ENCODE data around the gene ACHE.

The ACHE gene

GRCh38 chr7:100884736-100885439 is 10.8 kb downstream of the ACHE start:
- no peak for DNase-seq (ENCODE audit: low read depth in 2 of 2, low spot score in 1 of 2)

GRCh38 chr7:100882785-100883526 is 12.7 kb downstream of the ACHE start:
- no peak for DNase-seq (ENCODE audit: low read depth in 2 of 2, low spot score in 1 of 2)

GRCh38 chr7:100882201-100882600 is 13.5 kb downstream of the ACHE start:
- no peak for DNase-seq (ENCODE audit: low read depth in 2 of 2, low spot score in 1 of 2)

- no peak for DNase-seq (ENCODE audit: low read depth in 2 of 2, low spot score in 1 of 2)
These were observed 14.6 kb downstream of the ACHE start for GRCh38 chr7:100881136-100881535.

- no peak for DNase-seq (ENCODE audit: low read depth in 2 of 2, low spot score in 1 of 2)
These were observed 15.0 kb downstream of the ACHE start for GRCh38 chr7:100880645-100881044.

- DNase-seq (ENCODE audit: low read depth in 2 of 2, low spot score in 1 of 2): no peak
These were observed 15.9 kb downstream of the ACHE start for GRCh38 chr7:100879685-100880261.

GRCh38 chr7:100878685-100879084 is 17.0 kb downstream of the ACHE start:
- no peak for DNase-seq (ENCODE audit: low read depth in 2 of 2, low spot score in 1 of 2)

- no peak for DNase-seq (ENCODE audit: low read depth in 2 of 2, low spot score in 1 of 2)
These were observed 17.7 kb downstream of the ACHE start for GRCh38 chr7:100878013-100878412.

- no peak for DNase-seq (ENCODE audit: low read depth in 2 of 2, low spot score in 1 of 2)
These were observed 20.3 kb downstream of the ACHE start for GRCh38 chr7:100875356-100875751.

GRCh38 chr7:100874577-100875355 is 20.9 kb downstream of the ACHE start, which contains the start of gene SRRT:
SRRT (plus strand) TSS chr7:100875103; CDS start chr7:100875591, 488 bp downstream.
- DNase-seq (ENCODE audit: low read depth in 2 of 2, low spot score in 1 of 2): peak; percentile 96 to 97

- DNase-seq (ENCODE audit: low read depth in 2 of 2, low spot score in 1 of 2): no peak
These were observed 21.4 kb downstream of the ACHE start for GRCh38 chr7:100874300-100874576.

- DNase-seq (ENCODE audit: low read depth in 2 of 2, low spot score in 1 of 2): no peak
These were observed 21.9 kb downstream of the ACHE start for GRCh38 chr7:100873599-100874299.

- no peak for DNase-seq (ENCODE audit: low read depth in 2 of 2, low spot score in 1 of 2)
These were observed 27.8 kb downstream of the ACHE start for GRCh38 chr7:100867776-100868485.

- DNase-seq (ENCODE audit: low read depth in 2 of 2, low spot score in 1 of 2): peak; percentile 45 to 48
These were observed 28.5 kb downstream of the ACHE start, which contains the start of gene TRIP6 for GRCh38 chr7:100867040-100867775. TRIP6 (plus strand) TSS chr7:100867387; CDS start chr7:100867498, 111 bp downstream.

GRCh38 chr7:100866729-100867039 is 29.0 kb downstream of the ACHE start:
- DNase-seq (ENCODE audit: low read depth in 2 of 2, low spot score in 1 of 2): no peak

GRCh38 chr7:100865938-100866728 is 29.6 kb downstream of the ACHE start:
- no peak for DNase-seq (ENCODE audit: low read depth in 2 of 2, low spot score in 1 of 2)

- no peak for DNase-seq (ENCODE audit: low read depth in 2 of 2, low spot score in 1 of 2)
These were observed 30.2 kb downstream of the ACHE start for GRCh38 chr7:100865372-100865911.

GRCh38 chr7:100864263-100864845 is 31.3 kb downstream of the ACHE start:
- no peak for DNase-seq (ENCODE audit: low read depth in 2 of 2, low spot score in 1 of 2)

Measured in stimulated activated CD8-positive, alpha-beta memory T cell treated with anti-CD3 and anti-CD28 coated beads, Interleukin-4, amount 100 ng/mL, for 4 hours (primary cell).